Activated effector memory CD4-positive, alpha-beta T cell treated with anti-CD3 and anti-CD28 coated beads, Interleukin-2, amount 50 U/mL, for 16 hours (primary cell): ENCODE measurements around the gene MGAT4A.

Source experiments
- DNase-seq: peaks from one replicate; pipeline ENCODE4 v3.0.0-alpha.2; 2020

Gene MGAT4A

GRCh38 chr2:98731041-98731893, at the start of gene MGAT4A:
Gene MGAT4A (minus strand): TSS chr2:98731132. CDS start chr2:98726332, 4,800 bp downstream.
- peak; percentile 93 for DNase-seq

DNA sequence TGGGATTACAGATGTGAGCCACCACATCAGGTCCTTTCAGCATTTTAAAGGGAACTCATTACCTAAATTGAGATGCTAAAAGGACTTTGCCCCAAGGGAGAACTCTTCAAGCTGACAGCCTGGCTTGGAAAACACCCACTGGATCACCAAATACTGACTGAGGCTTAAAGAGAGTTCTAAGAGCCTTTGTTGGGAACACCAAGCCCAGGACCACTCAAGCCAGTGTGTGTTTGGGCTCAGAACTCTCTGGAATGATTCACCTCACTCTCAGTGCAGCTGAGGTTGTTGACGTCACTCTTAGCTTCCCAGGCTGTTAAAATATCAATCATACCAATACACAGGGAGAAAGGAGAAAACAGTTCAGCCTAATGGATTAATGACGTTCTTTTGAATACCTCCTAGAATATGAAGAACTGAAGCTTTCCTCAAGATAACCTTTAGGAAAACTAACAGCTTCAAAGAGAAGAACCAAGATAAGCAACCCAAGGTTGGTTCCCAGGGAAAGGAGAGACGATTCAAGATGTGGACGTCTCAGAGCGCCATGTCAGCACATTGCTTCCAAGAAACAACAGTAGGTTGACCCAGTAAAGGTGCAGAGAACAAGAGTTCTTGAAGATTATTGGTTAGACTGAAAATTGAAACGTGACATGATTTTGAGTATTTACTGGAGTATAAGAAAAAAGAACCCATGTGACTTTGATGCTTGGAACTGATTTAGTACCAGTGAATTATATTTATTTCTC, 48.0 kb upstream of the MGAT4A start:
- no peak for DNase-seq

- DNase-seq, result no peak
Observed at GRCh38 chr2:98778151-98778550, 47.2 kb upstream of the MGAT4A start.

DNA sequence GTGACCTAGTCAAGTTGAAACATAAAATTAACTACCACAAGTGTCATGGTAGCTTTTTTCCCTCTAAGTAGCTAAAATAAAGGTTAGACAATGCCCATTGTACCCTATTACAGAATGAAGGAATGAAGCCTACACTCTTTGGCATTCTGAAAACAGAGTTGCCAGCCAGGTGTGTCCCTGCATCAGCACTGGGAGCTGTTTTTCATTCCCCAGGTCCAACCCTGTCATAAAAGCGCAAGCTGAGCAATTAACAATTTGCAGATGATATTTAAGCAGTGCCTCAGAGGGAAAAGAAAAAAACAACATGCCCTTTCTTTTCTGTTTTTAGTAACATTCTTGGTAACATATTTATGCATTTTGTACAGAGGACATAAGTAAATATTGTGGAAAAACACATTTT, 46.8 kb upstream of the MGAT4A start:
- DNase-seq, result no peak

- DNase-seq, result no peak
Observed at GRCh38 chr2:98777076-98777475, 46.1 kb upstream of the MGAT4A start.

- DNase-seq, result no peak
Observed at GRCh38 chr2:98776136-98776535, 45.2 kb upstream of the MGAT4A start.

- DNase-seq, result no peak
Observed at GRCh38 chr2:98775146-98775986, 44.4 kb upstream of the MGAT4A start.

- DNase-seq, result no peak
Observed at GRCh38 chr2:98773907-98774306, 43.0 kb upstream of the MGAT4A start.

DNA sequence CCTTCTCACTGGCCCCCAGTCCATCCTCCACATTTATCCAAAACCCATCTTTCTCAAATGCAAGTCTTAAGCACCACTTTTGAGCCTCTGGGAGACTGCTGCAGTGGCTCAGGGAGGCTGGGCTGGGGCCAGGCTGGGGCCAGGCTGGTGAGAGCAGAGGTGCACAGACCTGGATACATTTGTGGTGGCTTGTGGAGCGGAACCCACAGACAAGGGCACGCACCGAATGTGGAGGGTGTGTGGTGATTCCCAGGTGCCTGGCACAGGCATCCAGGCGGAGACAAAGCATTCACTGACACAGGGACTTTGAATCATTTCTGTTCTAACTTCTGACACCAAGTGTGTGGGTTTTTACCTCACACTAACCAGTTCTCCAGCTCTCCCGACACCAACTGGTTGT, 42.2 kb upstream of the MGAT4A start:
- DNase-seq, result no peak

- no peak for DNase-seq
Observed at GRCh38 chr2:98772536-98772935, 41.6 kb upstream of the MGAT4A start.

DNA sequence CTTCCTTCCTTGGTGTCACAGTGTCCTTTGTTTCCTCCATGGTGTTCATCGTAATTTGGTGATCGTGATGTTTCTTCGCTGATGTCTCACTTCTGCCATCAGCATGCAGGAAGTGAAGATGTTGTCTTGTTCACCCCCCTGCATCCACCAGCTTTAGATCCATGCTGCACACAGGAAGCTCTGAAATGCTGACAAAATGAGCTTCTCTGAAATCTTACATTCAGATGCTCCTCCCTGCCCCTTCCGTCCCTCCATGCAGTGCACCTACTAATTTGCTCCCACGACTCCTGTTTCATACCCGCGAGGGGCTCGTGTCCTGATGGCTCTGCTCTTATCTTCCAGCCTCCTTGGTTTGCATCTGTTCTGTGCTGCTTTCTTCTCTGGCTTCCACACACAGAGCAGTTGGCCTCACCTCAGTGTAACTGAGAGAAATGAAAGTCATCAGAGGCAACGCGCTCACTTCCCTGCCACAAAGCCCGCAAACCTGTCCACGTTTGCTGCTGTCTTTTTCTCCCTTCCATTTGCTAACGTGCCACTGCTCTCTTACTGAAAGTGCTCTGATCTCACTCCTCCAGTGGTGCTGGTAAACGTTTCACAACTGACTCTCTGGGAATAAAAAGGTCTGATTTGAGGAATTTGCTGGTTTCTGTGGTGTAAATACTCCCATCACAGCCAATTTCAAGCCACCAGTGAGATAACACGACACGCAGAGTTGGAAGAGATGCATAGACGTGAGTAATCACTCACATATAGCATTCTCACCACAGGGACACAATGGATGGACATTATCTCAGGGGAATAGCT, 41.0 kb upstream of the MGAT4A start:
- DNase-seq, result peak; percentile 82

DNA sequence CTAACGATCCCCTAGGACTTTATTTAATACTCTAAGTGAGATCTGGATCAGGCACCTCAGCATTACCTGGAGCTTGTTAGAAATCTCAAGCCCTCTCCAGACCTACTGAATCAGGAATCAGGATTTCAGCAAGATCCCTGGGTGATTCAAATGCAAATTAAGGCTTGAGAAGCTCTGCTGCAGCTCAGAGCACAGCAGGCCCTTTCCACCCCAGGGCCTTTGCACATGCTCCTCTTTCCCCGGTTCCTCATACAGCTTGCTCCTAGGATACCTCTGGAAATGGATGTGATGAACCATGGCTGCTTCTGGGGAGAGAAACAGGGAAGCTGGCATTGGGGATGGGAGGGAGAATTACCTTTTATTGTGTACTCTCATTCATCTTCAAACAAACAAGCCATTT, 40.3 kb upstream of the MGAT4A start:
- DNase-seq, result no peak

- peak; percentile 70 for DNase-seq
Observed at GRCh38 chr2:98769784-98770183, 38.9 kb upstream of the MGAT4A start.

GRCh38 chr2:98769114-98769476, 38.2 kb upstream of the MGAT4A start:
- no peak for DNase-seq

- DNase-seq, result no peak
Observed at GRCh38 chr2:98768384-98769113, 37.6 kb upstream of the MGAT4A start.

DNA sequence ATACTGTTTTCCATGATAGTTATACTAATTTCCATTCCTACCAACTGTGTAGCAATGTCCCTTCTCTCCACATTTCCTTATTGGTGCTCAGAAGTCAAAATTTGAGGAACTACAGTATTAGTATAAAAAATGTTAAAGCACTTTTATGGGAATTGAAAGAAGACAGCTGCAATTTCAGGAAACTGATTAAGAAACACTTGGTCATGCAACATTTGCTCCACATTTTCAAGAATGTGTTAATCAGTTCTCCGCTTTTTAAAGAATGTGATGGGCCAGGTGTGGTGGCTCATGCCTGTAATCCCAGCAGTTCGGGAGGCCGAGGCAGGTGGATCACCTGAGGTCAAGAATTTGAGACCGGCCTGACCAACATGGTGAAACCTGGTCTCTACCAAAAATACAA, 33.6 kb upstream of the MGAT4A start:
- no peak for DNase-seq

DNA sequence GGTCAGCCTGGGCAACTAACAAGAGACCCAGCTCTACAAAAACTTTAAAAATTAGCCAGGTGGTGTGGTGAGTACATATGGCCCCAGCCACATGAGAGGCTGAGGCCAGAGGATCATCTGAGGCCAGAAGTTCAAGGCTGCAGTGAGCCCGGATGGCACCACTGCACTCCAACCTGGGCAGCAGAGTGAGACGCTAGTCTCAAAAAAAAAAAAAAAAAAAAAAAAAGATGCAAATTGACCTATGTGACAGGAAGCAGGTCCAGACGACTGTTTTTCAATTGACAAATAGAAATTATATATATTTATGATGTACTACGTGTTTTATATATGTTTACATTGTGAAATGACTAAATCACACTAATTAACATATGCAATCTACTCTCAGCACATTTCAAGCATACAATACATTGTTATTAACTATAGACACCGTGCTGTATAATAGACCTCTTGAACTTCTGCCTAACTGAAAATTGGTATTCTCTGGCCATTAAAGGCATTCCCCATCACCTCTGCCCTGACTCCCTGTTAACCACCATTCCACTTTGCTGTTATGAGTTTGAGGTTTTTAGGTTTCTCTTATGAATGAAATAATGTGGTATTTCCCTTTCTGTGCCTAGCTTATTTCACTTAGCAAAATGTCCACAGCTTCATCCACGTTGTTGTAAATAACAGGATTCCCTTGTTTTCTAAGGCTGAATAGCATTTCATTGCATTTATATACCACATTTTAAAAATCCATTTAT, 32.4 kb upstream of the MGAT4A start:
- no peak for DNase-seq

DNA sequence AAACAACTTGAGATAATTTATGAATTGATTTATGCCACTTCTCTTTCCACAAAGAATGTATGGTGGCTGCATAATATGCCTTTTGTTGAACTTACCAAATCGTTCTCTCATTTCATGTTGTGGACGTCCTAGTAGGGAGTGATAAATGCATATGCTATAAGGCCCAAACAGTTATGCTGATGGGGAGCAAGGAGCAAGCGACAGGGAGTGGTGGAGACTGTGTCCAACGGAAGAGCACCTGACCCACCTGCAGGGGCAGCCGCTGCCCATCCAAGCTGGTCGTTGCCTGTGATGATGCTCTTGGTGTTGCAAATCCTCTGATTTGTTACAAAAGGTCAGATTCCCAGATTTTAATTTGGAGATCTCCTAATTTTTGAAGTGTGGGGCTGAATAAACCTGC, 31.0 kb upstream of the MGAT4A start:
- DNase-seq, result no peak

GRCh38 chr2:98761267-98761781, 30.4 kb upstream of the MGAT4A start:
- peak; percentile 86 for DNase-seq

- no peak for DNase-seq
Observed at GRCh38 chr2:98759827-98760625, 29.1 kb upstream of the MGAT4A start.
